Neural cell (in vitro differentiated cells): ENCODE results near the gene MCC.

Source experiments
- CTCF ChIP-seq: fragments of 450-650 bp; IDR thresholded peaks from 2 replicates; pipeline ENCODE4 v1.5.1; 2014; ENCODE audit warnings: antibody characterized with exemption, mild to moderate bottlenecking, moderate library complexity; ENCODE audit not compliant: poor library complexity, severe bottlenecking
- MXI1 ChIP-seq: fragments of 450-650 bp; conservative IDR thresholded peaks from 2 replicates; pipeline ENCODE4 v1.6.1; 2014; ENCODE audit warnings: antibody characterized with exemption, mild to moderate bottlenecking; ENCODE audit not compliant: poor library complexity, severe bottlenecking
- SMC3 ChIP-seq: fragments of 450-650 bp; conservative IDR thresholded peaks from 2 replicates; pipeline ENCODE4 v1.6.1; 2014; ENCODE audit warnings: antibody characterized with exemption, mild to moderate bottlenecking, moderate library complexity; ENCODE audit not compliant: poor library complexity

DNA sequence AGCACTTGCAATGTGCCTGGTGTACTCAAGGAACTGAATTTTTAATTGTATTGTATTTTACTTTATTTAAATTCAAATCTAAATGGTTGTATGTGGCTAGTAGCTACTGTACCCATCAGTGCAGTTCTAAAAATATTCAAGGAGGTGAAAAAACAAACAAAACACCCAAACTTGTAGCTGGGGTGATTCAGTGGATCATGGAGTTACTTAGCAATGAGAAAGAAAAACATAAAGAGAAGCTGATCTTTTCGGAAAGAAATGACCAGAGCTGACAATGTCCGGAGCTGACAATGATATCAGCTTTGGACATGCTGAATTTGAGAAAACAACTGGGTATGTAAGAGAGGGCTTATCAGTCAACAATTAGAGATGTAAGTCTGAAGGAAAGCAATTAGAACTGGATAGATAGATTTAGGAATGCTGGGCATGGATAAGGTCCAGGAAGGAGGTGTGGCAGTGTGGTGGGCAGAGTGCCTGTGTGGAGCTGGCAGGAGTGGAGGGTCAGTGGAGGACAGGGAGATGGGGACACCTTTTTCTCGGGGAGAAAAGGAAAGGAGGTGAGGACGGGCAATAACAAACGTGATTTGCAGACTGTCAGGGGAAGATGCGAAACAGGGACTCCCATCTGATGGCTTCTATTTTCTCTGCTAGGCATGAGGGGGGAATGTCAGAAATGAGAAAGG is 398.5 kb downstream of the MCC start:
- TF ChIP-seq MXI1 (no peak), SMC3 (no peak), CTCF (no peak)
